Peyer's patch (tissue), 4 donors: ENCODE results near the gene TYW1B.

ENCODE experiments used
- POLR2A ChIP-seq, 2 donors: fragments of 450-650 bp; IDR thresholded peaks; one replicate each; pipeline ENCODE4 v1.5.1; 2017; ENCODE audit warnings: antibody characterized with exemption in 2 of 2, mild to moderate bottlenecking in 2 of 2, moderate library complexity in 2 of 2
- TF ChIP-seq, protein P1 (sequence below), 6 experiments: fragments of 450-650 bp in 4 of 6; fragments of 200-600 bp in 2 of 6; sonication (generic) in 1 of 6; IDR thresholded peaks; one replicate each; pipeline ENCODE4 v1.5.1; 2017 to 2019; ENCODE audit warnings: antibody characterized with exemption in 6 of 6, mild to moderate bottlenecking in 3 of 6, moderate library complexity in 1 of 6

- TF ChIP-seq, protein P1, sequence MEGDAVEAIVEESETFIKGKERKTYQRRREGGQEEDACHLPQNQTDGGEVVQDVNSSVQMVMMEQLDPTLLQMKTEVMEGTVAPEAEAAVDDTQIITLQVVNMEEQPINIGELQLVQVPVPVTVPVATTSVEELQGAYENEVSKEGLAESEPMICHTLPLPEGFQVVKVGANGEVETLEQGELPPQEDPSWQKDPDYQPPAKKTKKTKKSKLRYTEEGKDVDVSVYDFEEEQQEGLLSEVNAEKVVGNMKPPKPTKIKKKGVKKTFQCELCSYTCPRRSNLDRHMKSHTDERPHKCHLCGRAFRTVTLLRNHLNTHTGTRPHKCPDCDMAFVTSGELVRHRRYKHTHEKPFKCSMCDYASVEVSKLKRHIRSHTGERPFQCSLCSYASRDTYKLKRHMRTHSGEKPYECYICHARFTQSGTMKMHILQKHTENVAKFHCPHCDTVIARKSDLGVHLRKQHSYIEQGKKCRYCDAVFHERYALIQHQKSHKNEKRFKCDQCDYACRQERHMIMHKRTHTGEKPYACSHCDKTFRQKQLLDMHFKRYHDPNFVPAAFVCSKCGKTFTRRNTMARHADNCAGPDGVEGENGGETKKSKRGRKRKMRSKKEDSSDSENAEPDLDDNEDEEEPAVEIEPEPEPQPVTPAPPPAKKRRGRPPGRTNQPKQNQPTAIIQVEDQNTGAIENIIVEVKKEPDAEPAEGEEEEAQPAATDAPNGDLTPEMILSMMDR (IDR thresholded peaks at IDR 0.05): no peak
- no peak for TF ChIP-seq POLR2A (IDR thresholded peaks at IDR 0.05)
Observed at GRCh38 chr7:72710983-72711382, 117.0 kb downstream of the TYW1B start.
